Measurements from ENCODE around the gene JARID2. TPM values are rescaled to one million over a fixed set of nuclear protein-coding genes. Genes with fewer than 3 reads are reported as not detected.

The JARID2 gene
- total and polyA plus RNA-seq, 10 of the 15 experiments (the other 5 are each of a cell fraction or from before 2014, with no cell fraction given): 4.2 to 21.6 (median 11.7) TPM

DNA sequence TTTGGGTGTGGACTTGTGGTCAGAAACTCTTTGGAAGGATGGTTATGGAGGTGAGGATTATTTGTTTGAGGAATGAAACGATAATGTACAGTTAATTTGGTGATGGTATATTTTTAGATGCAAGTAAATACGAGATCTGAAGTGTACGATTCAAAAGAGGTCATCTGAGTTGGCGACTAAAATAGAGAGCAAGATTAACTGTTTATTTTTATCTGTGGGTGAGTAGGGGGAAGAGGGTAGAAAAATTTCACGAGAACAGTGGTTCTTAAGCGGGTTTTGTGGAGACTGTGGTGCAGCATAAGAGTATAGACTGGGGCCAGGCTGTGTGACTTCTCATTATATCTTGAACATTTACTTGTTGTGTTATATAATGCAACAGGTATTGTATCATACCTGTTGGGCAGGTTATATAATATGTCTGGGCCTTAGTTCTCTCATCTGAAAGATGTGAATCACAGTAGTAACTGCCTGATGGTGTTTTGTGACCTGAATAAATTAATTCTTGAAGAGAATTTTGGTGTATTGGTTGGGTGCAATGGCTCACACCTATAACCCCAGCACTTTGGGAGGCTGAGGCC is 171.2 kb downstream of the JARID2 start:
- FAIRE-seq (no peak), DNase-seq (ENCODE audit: low read depth, low spot score) (no peak), ATAC-seq (no peak)
- ChIA-PET SMC1A (ENCODE audit: uncharacterized antibody, unreplicated experiment) (no interaction called here), POLR2A (no interaction called here), CTCF (no interaction called here), RAD21 (ENCODE audit: unreplicated experiment) (no interaction called here)
- Histone ChIP-seq H3K36me3 (ENCODE audit: control insufficient read depth in 2 of 2, insufficient read depth in 2 of 2, low read length in 1 of 2) (peaks cover 1 to 5% of the 10 kb centered on the region in 2 experiments; a peak in 3 of 4 replicates), H3K4me2 (ENCODE audit: control insufficient read depth, insufficient read depth) (no peak overlapping the region), H3K4me1 (ENCODE audit: control insufficient read depth, insufficient read depth, low read length) (peaks cover 14% of the 10 kb centered on the region), H3K4me3 (no peak overlapping the region), H3K27me3 (replicated peaks in 1 of 2; ENCODE audit: control insufficient read depth in 2 of 2, insufficient read depth in 2 of 2, low read length in 1 of 2) (no peaks in the 10 kb centered on the region), H3K27ac (ENCODE audit: control insufficient read depth, insufficient read depth) (no peak overlapping the region), H3K79me2 (ENCODE audit: control insufficient read depth, insufficient read depth, low read length) (peaks cover 46% of the 10 kb centered on the region), H2AFZ (ENCODE audit: control insufficient read depth, low read depth, low read length) (no peak overlapping the region), H4K20me1 (ENCODE audit: control insufficient read depth, insufficient read depth) (no peaks in the 10 kb centered on the region), H3K9ac (ENCODE audit: control insufficient read depth, insufficient read depth, low read length) (no peak overlapping the region), H3K9me3 (replicated peaks; ENCODE audit: control insufficient read depth, insufficient read depth, low read length) (peaks cover 17% of the 10 kb centered on the region)
- in situ Hi-C loops (cut with MboI) (no loop called here), intact Hi-C loops (cut with micrococcal nuclease; ENCODE audit: unreplicated experiment) (no loop called here)
- WGBS (ENCODE audit: insufficient coverage, insufficient replicate concordance, low lambda C conversion rate, missing lambda C conversion rate): 9% methylated on average over 6 of the region's 6 CpGs
- no TSS peak for BruUV-seq (replicated peaks)
- TF ChIP-seq PAX8 (IDR thresholded peaks at IDR 0.05): no peak
- no peak for TF ChIP-seq SUZ12 (IDR thresholded peaks at IDR 0.05; ENCODE audit: unreplicated experiment)
- peak; percentile 31; the same call in 1 of the 2 replicates for TF ChIP-seq NFIC (IDR thresholded peaks at IDR 0.05; ENCODE audit: low read depth, low read length)
- TF ChIP-seq NFXL1 (IDR thresholded peaks at IDR 0.05; ENCODE audit: borderline replicate concordance): no peak
- TF ChIP-seq NRF1 (conservative IDR thresholded peaks at IDR 0.05; ENCODE audit: low read depth, low read length): no peak
- TF ChIP-seq, protein P1, sequence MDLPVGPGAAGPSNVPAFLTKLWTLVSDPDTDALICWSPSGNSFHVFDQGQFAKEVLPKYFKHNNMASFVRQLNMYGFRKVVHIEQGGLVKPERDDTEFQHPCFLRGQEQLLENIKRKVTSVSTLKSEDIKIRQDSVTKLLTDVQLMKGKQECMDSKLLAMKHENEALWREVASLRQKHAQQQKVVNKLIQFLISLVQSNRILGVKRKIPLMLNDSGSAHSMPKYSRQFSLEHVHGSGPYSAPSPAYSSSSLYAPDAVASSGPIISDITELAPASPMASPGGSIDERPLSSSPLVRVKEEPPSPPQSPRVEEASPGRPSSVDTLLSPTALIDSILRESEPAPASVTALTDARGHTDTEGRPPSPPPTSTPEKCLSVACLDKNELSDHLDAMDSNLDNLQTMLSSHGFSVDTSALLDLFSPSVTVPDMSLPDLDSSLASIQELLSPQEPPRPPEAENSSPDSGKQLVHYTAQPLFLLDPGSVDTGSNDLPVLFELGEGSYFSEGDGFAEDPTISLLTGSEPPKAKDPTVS (IDR thresholded peaks at IDR 0.05; ENCODE audit: low read depth, low read length): no peak
- TF ChIP-seq, protein P2, sequence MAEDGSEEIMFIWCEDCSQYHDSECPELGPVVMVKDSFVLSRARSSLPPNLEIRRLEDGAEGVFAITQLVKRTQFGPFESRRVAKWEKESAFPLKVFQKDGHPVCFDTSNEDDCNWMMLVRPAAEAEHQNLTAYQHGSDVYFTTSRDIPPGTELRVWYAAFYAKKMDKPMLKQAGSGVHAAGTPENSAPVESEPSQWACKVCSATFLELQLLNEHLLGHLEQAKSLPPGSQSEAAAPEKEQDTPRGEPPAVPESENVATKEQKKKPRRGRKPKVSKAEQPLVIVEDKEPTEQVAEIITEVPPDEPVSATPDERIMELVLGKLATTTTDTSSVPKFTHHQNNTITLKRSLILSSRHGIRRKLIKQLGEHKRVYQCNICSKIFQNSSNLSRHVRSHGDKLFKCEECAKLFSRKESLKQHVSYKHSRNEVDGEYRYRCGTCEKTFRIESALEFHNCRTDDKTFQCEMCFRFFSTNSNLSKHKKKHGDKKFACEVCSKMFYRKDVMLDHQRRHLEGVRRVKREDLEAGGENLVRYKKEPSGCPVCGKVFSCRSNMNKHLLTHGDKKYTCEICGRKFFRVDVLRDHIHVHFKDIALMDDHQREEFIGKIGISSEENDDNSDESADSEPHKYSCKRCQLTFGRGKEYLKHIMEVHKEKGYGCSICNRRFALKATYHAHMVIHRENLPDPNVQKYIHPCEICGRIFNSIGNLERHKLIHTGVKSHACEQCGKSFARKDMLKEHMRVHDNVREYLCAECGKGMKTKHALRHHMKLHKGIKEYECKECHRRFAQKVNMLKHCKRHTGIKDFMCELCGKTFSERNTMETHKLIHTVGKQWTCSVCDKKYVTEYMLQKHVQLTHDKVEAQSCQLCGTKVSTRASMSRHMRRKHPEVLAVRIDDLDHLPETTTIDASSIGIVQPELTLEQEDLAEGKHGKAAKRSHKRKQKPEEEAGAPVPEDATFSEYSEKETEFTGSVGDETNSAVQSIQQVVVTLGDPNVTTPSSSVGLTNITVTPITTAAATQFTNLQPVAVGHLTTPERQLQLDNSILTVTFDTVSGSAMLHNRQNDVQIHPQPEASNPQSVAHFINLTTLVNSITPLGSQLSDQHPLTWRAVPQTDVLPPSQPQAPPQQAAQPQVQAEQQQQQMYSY (CRISPR knock-in tag; IDR thresholded peaks at IDR 0.05): no peak
- TF ChIP-seq POU2F2 (IDR thresholded peaks at IDR 0.05; ENCODE audit: borderline replicate concordance, low read depth, low read length): no peak
- no peak for TF ChIP-seq NR2C2 (IDR thresholded peaks at IDR 0.05; ENCODE audit: borderline replicate concordance, control insufficient read depth, insufficient read length, low read depth)
- no peak for TF ChIP-seq CEBPB (IDR thresholded peaks at IDR 0.05; ENCODE audit: borderline replicate concordance in 1 of 2, low read depth in 2 of 2, low read length in 2 of 2)
- TF ChIP-seq, protein P3, sequence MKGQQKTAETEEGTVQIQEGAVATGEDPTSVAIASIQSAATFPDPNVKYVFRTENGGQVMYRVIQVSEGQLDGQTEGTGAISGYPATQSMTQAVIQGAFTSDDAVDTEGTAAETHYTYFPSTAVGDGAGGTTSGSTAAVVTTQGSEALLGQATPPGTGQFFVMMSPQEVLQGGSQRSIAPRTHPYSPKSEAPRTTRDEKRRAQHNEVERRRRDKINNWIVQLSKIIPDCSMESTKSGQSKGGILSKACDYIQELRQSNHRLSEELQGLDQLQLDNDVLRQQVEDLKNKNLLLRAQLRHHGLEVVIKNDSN (IDR thresholded peaks at IDR 0.05; ENCODE audit: borderline replicate concordance, extremely low read length, insufficient read depth, low read depth, low read length): no peak
- TF ChIP-seq IRF4 (IDR thresholded peaks at IDR 0.05; ENCODE audit: low read depth, low read length): no peak
- TF ChIP-seq ZNF622 (IDR thresholded peaks at IDR 0.05): no peak
- peak; percentile 66 for TF ChIP-seq RUNX3 (IDR thresholded peaks at IDR 0.05; ENCODE audit: low read length)
- TF ChIP-seq STAT1 (conservative IDR thresholded peaks at IDR 0.05): no peak
- no peak for TF ChIP-seq BACH1 (IDR thresholded peaks at IDR 0.05; ENCODE audit: borderline replicate concordance)
- TF ChIP-seq ZNF217 (IDR thresholded peaks at IDR 0.05): no peak
- 0 out of 2 replicates have a peak, but pooled peaks have one; percentile 15 for TF ChIP-seq ATF7 (IDR thresholded peaks at IDR 0.05; ENCODE audit: low read depth)
